Measurements from ENCODE around the gene AMOTL1.

DNA sequence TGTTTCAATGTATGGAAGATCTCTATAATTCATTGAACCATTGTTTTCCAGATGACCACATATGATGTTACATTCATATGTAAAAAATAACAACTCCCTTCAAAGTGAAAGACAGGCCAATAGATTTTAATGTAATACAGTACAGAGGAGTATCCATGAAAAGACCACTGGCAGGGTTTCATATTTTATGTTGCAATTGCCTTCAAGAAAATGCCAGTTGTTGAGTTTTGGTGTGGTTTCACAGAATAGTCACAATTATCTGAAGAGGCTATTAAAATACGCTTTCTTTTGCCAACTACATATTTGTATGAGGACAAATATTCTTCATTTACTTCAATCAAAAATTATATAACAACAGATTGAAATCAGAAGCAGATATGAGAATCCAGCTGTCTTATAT lies 14.3 kb downstream of the AMOTL1 start:
- no peak for TF ChIP-seq POLR2AphosphoS5 (IDR thresholded peaks at IDR 0.05)
- TF ChIP-seq CTCF (IDR thresholded peaks at IDR 0.05) = no peak
- no peak for TF ChIP-seq POLR2A (IDR thresholded peaks at IDR 0.05)

Measured in stomach (tissue), 4 donors.